ENCODE measurements around the gene LARP7.
"Not testable (repeated sequence)": the region's sequence is repeated elsewhere in the genome, so short reads cannot be mapped to it uniquely, and the experiment has no call there.

LARP7 gene

DNA sequence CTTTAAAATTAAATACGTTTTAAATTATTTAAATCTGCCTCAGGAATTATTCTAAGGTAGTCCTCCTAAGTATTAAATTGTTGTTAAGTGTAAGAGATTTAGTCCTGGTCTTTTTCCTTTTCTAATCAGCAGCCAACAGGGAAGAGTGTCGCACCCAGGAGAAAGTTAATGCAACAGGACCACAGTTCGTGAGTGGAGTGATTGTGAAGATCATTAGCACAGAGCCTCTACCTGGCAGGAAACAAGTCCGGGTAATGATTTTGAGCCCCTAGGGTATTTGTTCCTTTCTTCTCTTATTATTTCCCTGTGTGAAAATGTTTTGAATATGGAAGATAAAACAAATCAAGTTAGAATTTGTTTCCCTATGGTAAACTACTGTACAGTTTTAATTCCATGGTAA, 13.4 kb downstream of the LARP7 start:
- DNase-seq, result no peak

DNA sequence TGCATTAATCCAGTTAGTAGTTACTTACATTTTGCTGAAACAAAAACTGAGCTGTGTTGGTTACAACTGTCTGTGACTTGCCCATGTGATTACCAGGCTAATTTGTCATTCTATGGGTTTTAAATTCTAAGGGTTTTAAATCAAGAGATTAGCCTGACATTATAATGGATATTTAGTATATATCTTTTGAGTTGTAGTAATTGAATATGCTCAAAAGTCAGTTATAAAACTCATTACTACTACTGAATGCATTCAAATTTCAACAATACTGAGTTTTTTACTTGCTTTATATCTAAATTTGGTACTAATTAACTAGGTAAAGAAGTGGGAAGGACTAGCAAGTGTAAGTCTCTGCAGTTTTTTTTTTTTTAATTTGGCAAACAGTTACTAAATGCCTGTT, 14.7 kb downstream of the LARP7 start:
- no peak for DNase-seq

GRCh38 chr4:112652216-112652615, 15.3 kb downstream of the LARP7 start:
- no peak for DNase-seq

DNA sequence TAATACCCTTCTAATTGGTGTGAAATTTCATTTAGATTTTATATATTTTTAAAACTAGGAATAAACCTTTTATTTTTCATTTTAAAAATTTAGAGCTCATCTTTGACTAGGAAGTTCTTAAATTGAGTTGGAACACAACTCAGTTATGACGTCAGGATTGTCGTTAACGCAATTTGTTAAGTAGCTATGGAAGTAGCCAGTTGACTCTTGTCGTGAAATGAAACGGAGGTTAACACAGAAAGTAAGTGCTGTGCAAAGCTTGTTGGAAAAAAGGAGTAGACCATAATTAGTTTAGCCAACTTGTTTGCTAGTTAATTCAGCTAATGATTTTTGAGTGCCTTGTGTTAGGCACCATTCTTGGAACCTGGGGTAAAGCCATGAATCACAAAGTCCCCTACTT, 18.3 kb downstream of the LARP7 start:
- DNase-seq, result no peak

GRCh38 chr4:112656115-112656514, 19.2 kb downstream of the LARP7 start:
- DNase-seq, result not testable (repeated sequence)

- DNase-seq, result no peak
Measured at GRCh38 chr4:112664611-112665010, 27.7 kb downstream of the LARP7 start.

- DNase-seq, result no peak
Measured at GRCh38 chr4:112668131-112668530, 31.2 kb downstream of the LARP7 start.

- no peak for DNase-seq
Measured at GRCh38 chr4:112673076-112673475, 36.1 kb downstream of the LARP7 start.

GRCh38 chr4:112673686-112674085, 36.7 kb downstream of the LARP7 start:
- DNase-seq, result no peak

DNA sequence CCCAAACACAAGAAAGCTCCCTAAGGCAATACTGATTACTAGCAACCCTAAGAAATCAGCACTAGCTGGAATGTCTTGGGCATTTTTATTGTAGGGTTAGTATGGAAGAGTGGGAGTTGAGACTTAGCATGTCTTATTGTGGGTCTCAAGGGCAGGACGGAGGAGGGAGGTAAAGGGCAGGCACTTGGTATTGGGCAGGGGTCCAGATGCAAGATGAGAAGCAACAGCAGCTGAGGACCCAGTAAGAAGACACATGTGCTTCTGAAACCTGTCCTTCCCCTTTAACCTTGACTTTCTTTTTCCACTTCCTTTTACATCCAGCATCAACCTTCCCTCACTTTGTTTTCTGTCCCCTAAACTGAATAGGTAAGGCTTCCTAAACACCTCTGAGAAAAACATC, 37.4 kb downstream of the LARP7 start:
- DNase-seq, result no peak

- DNase-seq, result no peak
Measured at GRCh38 chr4:112677519-112678091, 40.7 kb downstream of the LARP7 start.

- DNase-seq, result no peak
Measured at GRCh38 chr4:112680996-112681395, 44.1 kb downstream of the LARP7 start.

GRCh38 chr4:112693507-112693906, 56.6 kb downstream of the LARP7 start:
- no peak for DNase-seq

DNA sequence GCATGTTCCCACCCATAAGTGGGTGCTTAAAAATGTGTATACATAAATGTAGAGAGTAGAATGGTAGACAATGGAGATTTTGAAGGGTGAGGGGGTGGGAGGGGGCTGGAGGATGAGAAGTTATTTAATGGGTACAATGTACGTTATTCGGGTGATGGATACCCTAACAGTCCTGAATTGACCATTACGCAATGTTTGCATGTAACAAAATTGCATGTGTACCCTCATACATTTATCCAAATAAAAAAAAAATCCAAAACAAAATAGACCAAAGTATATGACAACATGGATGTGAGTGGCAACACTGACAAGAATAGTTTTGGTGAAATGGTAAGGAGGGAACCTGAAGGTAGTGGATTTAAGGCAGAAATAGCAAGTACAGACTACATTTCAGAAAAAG, 63.7 kb downstream of the LARP7 start:
- no peak for DNase-seq

DNA sequence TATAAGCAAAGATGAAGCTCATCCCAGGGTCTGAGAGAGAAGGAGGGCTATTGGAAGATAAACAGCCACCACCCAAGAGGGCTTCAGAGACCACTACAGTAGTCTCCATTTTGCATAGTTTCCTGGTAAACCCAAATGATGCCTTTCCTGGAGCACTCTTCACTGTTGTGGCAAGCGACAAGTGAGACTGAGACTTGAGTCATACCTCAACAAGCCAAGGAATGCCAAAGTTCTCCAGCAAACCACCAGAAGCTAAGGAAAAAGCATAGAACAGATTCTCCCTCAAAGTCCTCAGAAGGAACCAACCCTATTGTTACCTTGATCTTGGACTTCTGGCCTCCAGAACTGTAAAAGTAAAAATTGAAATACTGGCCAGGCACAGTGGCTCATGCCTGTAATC, 65.9 kb downstream of the LARP7 start:
- DNase-seq, result no peak

DNA sequence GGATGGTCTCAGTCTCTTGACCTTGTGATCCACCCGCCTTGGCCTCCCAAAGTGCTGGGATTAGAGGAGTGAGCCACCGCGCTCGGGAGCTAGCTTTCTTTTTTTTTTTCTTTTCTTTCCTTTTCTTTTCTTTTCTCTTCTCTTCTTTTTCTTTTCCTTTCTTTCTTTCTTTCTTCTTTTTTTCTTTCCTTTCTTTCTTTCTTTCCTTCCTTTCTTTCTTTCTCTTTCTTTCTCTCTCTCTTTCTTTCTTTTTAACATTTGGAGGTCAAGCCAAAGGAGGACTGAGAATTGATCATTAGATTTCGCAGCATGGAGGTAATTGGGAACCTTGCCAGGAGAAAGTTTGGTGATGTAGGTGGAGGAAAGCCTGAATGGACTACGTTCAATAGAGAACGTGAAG, 67.4 kb downstream of the LARP7 start:
- DNase-seq, result no peak

GRCh38 chr4:112704991-112705845, 68.3 kb downstream of the LARP7 start:
- DNase-seq, result peak in 1 of 2 donors; percentile 22

- DNase-seq, result peak in 1 of 2 donors; percentile 5
Measured at GRCh38 chr4:112705891-112706839, 69.2 kb downstream of the LARP7 start.

GRCh38 chr4:112706840-112707207, 69.9 kb downstream of the LARP7 start:
- no peak for DNase-seq

Data from inflammatory macrophage (primary cell).